Muscle of arm (tissue), 14 donors: ENCODE results near the gene PUS10. TPM values are rescaled to one million over a fixed set of nuclear protein-coding genes. Genes with fewer than 3 reads are reported as not detected.
"Not testable (repeated sequence)": the region's sequence is repeated elsewhere in the genome, so short reads cannot be mapped to it uniquely, and the experiment has no call there.

Experiments
- DNase-seq: peaks from one replicate; pipeline ENCODE4 v3.0.0-alpha.2; 2013
- long read RNA-seq, 11 donors: transcript quantifications; one replicate each; lab custom pipeline, GENCODE V29; 2026
- polyA plus RNA-seq, 12 donors: library from polyadenylated mRNA; unstranded; fragments of 120-200 nt; gene quantifications; one replicate each; pipeline ENCODE4 v1.2.1, GENCODE V29; 2013; ENCODE audit not compliant: insufficient read length in 12 of 12

PUS10 gene
- 1 to 10 TPM in 11 of 12 donors, not detected in 1; 3.8 to 9.5 (median 5.2) TPM for polyA plus RNA-seq
- long read RNA-seq, donor 1: 0 reads
- long read RNA-seq, donor 2, partial matches to known transcripts: 22 of 22 reads
- long read RNA-seq, donor 2, other reads (novel, unspliced or antisense): 0 of 22 reads
- long read RNA-seq, donor 3, partial matches to known transcripts: 0 of 1 reads
- long read RNA-seq, donor 3, other reads (novel, unspliced or antisense): 0 of 1 reads
- long read RNA-seq, donor 4, partial matches to known transcripts: 0 of 1 reads
- long read RNA-seq, donor 4, other reads (novel, unspliced or antisense): 0 of 1 reads
- long read RNA-seq, donor 5, partial matches to known transcripts: 21 of 22 reads
- long read RNA-seq, donor 5, other reads (novel, unspliced or antisense): 0 of 22 reads
- long read RNA-seq, donor 6: 0 reads
- long read RNA-seq, donor 7, partial matches to known transcripts: 0 of 1 reads
- long read RNA-seq, donor 7, other reads (novel, unspliced or antisense): 0 of 1 reads
- long read RNA-seq, donor 8, partial matches to known transcripts: 0 of 1 reads
- long read RNA-seq, donor 8, other reads (novel, unspliced or antisense): 0 of 1 reads
- long read RNA-seq, donor 9: 0 reads
- long read RNA-seq, donor 10, partial matches to known transcripts: 0 of 1 reads
- long read RNA-seq, donor 10, other reads (novel, unspliced or antisense): 0 of 1 reads
- long read RNA-seq, donor 11: 0 reads

DNA sequence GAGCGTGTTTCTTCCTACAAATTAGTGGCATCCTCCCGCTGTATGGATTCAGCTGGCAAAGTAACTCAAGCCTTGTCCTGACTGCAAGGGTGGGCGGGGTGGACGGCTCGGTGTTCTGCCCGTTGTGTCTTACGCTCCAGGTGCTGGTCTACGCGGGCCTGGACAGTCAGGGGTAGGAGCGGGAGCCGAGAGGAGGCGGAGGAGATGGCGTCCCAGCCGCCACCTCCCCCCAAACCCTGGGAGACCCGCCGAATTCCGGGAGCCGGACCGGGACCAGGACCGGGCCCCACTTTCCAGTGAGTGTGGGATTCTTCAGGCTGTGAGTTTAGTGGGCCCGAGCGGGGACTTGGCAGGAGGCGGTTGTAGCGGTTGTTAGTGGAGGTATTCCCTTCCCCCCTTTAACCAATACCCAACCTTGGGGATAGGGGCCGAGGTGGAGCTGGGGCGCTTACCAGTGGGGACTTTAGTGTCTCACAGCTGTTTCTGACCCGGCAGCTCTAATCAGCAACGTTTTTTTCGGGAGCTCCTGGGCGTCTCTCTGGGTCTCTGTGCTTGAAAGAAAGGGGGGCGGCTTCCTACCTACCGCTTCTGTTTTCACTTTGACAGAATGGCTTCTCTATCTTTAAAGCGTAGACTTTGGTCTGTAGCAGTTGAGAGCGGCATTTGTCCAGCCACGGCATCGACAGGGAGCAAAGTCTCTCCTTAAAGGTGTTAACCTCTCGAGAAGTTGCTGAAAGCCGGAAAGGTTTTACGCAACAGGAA, at the start of gene PUS10, which contains the start of gene PEX13:
Gene PUS10, minus strand, starts transcription at position 700 of the 762 bp plus-strand sequence. CDS start 6,365 bp downstream, outside the sequence.
Gene PEX13, plus strand, starts transcription at position 165 of the 762 bp plus-strand sequence. Its CDS starts 40 bp downstream, at position 205.
- DNase-seq: peak; percentile 43

DNA sequence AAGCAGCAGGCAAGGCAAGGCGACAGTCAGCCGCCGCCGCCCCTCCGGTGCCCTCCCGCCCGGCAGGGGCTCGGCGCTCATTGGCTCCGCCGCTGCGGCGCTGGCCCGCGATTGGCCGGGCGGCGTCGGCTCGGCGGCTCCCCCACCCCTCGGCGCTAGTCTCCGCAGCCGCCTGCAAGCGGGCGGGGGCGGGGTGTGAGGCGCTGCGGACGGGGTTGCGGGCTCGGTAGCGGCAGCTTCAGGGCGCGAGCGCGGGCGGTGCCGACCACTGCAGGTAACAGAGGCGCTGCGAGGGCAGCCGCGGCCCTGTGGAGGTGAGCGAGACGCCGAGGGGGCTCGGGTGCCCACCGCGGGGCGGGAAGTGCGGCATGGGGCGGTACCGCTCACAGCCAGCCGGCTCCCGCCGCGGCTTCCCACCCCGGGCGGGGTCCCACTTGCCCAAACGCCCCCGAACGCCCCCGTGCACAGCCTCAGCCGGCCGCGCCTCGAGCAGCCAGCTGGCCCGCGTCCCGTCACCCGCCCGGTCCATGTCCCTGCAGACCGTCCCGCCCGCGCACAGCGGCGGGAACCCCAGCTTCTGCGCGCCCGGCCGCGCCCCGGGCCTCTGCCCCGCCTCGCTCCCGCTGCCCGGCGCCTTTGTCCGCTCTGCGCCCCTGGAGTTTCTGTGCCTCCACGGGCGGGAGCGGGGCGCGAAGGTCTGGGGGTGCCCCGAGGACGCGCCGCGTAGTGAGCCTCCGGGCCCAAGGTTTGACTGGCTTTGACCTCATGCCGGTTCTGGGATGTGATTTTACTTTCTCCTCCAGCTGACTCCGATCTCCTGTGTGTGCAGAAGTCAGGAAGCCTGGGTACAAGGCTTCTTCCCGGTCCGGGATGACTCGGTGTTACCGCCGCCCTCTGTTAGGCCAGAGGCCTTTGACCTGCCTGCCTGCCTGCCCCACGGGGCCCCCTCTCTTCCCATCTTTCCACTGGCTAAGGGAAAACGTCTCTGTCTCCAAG, 48.0 kb upstream of the PUS10 start, which contains the start of gene SANBR:
Gene SANBR, plus strand, starts transcription at position 158 of the 996 bp plus-strand sequence. CDS start 4,480 bp downstream, outside the sequence.
- DNase-seq: peak; percentile 69

GRCh38 chr2:61059382-61059781, 41.3 kb upstream of the PUS10 start:
- no peak for DNase-seq

- no peak for DNase-seq
Observed at GRCh38 chr2:61057562-61057961, 39.5 kb upstream of the PUS10 start.

DNA sequence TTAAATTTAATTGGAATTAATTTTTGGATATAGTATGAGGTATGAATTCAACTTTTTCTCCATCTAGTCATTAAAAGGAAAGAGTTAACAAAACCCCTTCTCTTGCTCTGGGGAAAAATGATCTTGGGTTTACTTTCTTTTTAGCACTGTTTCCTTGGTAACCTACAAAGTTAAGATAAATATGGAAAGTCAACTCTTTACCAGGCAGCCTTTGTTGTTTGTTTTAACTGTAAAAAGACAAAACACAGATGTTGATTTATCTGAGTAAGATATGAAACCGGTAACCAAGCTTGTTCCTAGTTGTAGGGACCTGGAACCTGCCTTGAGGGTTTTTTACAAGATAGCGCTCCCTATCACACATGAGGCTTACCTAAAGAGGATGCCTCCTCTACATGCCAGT, 37.5 kb upstream of the PUS10 start:
- DNase-seq: no peak

DNA sequence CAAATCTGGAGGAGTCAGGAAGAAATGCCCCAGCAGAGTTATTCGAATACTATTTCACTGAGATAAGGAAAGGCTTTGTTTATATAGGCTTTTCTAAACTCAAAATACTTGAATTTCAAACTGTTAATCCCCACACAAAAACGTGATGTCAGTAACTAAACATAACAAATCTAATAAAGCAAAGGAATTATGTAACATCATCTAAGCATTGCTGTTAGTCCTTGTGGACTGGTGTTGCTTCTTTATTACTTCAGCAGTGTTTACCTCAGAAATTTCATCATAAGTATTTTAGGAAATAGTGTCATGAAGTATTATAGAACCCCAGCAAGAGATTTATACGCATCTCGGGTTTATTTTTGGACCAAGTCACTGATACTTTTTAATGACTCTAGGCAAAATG, 27.9 kb upstream of the PUS10 start:
- DNase-seq: no peak

GRCh38 chr2:61045226-61045625, 27.2 kb upstream of the PUS10 start:
- no peak for DNase-seq

DNA sequence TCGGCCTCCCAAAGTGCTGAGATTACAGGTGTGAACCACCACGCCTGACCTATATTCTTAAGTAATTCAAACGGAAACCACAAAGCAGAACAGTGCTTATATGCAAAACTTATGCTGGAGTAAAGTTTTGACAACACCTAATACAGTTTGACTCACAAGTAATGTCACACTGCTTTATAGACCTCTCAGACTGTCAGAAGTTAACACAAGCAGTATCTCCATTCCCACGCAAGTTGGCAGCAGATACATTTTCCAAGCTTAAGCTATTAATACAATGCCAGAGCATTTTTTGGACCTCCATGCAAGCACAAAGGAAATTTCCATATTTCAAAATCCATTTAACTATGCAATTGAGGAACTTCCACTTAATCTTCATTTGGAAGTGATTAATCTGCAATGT, 26.6 kb upstream of the PUS10 start:
- no peak for DNase-seq

GRCh38 chr2:61042807-61043206, 24.8 kb upstream of the PUS10 start:
- DNase-seq: no peak

DNA sequence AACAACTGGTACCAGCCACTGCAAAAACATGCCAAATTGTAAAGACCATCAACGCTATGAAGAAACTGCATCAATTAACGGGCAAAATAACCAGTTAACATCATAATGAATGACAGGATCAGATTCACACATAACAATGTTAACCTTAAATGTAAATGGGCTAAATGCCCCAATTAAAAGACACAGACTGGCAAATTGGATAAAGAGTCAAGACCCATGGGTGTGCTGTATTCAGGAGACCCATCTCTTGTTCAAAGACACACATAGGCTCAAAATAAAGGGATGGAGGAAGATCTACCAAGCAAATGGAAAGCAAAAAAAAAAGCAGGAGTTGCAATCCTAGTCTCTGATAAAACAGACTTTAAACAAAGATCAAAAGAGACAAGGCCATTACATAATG, 18.6 kb upstream of the PUS10 start:
- not testable (repeated sequence) for DNase-seq

GRCh38 chr2:61034592-61034991, 16.5 kb upstream of the PUS10 start:
- DNase-seq: not testable (repeated sequence)

- no peak for DNase-seq
Observed at GRCh38 chr2:61029533-61029932, 11.5 kb upstream of the PUS10 start.

DNA sequence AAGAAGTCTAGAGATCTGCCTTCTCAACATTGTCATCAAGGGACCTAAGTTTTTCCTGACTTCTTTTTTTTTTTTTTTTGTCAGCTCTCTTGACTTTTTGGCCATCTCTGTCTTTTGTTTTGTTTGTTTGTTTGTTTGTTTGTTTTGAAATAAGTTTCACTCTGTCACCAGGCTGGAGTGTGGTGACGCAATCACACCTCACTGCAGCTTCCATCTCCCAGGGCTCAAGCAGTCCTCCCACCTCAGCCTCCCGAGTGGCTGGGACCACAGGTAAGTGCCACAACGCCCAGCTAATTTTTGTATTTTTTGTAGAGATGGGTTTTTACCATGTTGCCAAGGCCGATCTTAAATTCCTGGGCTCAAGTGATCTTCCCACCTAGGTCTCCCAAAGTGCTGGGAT, 5.6 kb upstream of the PUS10 start:
- DNase-seq: no peak

DNA sequence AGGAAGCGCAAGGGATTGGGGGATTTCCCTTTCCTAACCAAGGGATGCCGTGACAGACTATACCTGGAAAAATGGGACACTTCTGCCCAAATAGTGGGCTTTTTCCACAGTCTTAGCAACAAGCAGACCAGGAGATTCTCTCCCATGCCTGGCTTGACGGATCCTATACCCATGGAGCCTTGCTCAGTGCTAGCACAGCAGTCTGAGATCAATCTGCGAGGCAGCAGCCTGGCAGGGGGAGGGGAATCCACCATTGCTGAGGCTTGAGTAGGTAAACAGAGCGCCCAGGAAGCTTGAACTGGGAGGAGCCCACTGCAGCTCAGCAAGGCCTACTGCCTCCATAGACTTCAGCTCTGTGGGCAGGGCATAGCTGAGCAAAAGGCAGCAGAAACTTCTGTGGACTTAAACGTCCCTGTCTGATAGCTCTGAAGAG, 3.2 kb upstream of the PUS10 start:
- DNase-seq: no peak

GRCh38 chr2:61018798-61019197, 743 bp upstream of the PUS10 start:
- DNase-seq: no peak

DNA sequence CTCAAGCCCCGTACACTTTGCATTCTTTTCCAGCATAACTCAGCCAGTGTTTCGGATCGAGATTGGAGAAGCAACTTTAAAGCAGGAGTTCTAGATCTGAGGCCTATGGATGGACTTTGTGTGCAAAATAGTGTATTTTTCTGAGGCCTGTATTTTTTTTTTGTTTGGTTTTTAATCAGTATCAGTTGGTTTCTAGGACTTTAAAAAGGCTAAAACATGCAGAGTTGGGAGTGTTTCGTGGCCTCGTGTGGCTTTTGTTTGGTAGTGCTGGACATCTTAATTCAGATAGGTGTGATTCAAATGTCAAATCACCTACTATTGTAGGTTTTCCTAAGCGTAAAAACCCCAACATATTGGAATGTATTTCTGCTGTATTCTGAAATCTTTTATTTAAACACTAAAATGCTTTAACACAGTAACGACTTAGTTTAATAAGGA, 282 bp upstream of the PUS10 start:
- DNase-seq: no peak

GRCh38 chr2:61017003-61017555, 976 bp downstream of the PUS10 start:
- DNase-seq: peak; percentile 87

- no peak for DNase-seq
Observed at GRCh38 chr2:61016392-61017002, 1.6 kb downstream of the PUS10 start.

GRCh38 chr2:61015976-61016375, 2.1 kb downstream of the PUS10 start:
- no peak for DNase-seq

- no peak for DNase-seq
Observed at GRCh38 chr2:61014763-61015162, 3.3 kb downstream of the PUS10 start.
